Uterus (tissue), 2 donors: ENCODE data around the gene METTL6.

Experiments used
- POLR2A ChIP-seq, 2 donors: fragments of 450-650 bp; IDR thresholded peaks; one replicate each; pipeline ENCODE4 v1.6.1; 2016; ENCODE audit warnings: antibody characterized with exemption in 2 of 2, mild to moderate bottlenecking in 1 of 2, moderate library complexity in 1 of 2
- TF ChIP-seq, protein P1 (sequence below), 4 experiments: fragments of 200-600 bp in 2 of 4; fragments of 450-650 bp in 2 of 4; sonication (generic) in 2 of 4; IDR thresholded peaks; one replicate each; pipeline ENCODE4 v1.5.1; 2016 to 2019; ENCODE audit warnings: antibody characterized with exemption in 4 of 4, mild to moderate bottlenecking in 2 of 4, moderate library complexity in 1 of 4

DNA sequence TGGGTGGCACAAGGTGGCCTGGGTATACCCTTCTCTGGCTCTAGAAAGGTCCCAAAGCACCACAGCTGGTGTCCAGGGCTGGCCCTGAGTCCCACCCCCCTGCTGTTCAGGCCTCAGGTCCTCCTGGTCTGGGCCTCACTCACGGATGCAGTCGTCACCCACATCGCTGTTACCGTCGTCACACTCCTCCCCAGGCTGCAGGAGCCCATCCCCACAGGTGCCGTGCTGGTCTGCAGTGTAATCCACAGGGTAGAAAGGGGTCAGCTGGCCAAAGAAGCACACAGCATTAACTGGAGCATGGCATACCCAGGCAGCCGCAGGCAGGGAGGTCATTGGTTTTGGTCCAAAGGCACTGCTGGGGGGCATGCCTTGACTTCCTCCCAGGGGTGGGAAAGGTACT lies 28.4 kb upstream of the METTL6 start:
- TF ChIP-seq, protein P1, sequence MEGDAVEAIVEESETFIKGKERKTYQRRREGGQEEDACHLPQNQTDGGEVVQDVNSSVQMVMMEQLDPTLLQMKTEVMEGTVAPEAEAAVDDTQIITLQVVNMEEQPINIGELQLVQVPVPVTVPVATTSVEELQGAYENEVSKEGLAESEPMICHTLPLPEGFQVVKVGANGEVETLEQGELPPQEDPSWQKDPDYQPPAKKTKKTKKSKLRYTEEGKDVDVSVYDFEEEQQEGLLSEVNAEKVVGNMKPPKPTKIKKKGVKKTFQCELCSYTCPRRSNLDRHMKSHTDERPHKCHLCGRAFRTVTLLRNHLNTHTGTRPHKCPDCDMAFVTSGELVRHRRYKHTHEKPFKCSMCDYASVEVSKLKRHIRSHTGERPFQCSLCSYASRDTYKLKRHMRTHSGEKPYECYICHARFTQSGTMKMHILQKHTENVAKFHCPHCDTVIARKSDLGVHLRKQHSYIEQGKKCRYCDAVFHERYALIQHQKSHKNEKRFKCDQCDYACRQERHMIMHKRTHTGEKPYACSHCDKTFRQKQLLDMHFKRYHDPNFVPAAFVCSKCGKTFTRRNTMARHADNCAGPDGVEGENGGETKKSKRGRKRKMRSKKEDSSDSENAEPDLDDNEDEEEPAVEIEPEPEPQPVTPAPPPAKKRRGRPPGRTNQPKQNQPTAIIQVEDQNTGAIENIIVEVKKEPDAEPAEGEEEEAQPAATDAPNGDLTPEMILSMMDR (IDR thresholded peaks at IDR 0.05) = no peak
- TF ChIP-seq POLR2A (IDR thresholded peaks at IDR 0.05) = no peak
